HG03442 (cell line): ENCODE measurements around the gene DGKQ.

ENCODE experiments used
- ATAC-seq: cut with Tn5 transposase; IDR thresholded peaks from one replicate; pipeline ENCODE4 v1.9.1; 2021; ENCODE audit warnings: mild to moderate bottlenecking, moderate library complexity; ENCODE audit not compliant: unreplicated experiment

The DGKQ gene

GRCh38 chr4:909821-910220 lies 63.5 kb downstream of the DGKQ start:
- no peak for ATAC-seq

- no peak for ATAC-seq
Measured at GRCh38 chr4:909131-909571, 64.2 kb downstream of the DGKQ start.
